A673 (cell line): ENCODE results near the gene C15orf61. TPM values are rescaled to one million over a fixed set of nuclear protein-coding genes. Genes with fewer than 3 reads are reported as not detected.

Source experiments
- Bru-seq: library from RNA; stranded (reverse); fragments of 400-500 nt; gene quantifications from one replicate; lab custom pipeline; 2021; lab: Mats Ljungman, UMichigan
- BruChase-seq, 2 experiments: library from RNA; stranded (reverse); fragments of 400-500 nt; gene quantifications; one replicate each; lab custom pipeline; 2021; lab: Mats Ljungman, UMichigan
- BruUV-seq: library from RNA; stranded (reverse); fragments of 400-500 nt; replicated peaks from 2 replicates; lab custom pipeline; 2021; lab: Mats Ljungman, UMichigan
- CTCF ChIA-PET: fragments of 300-600 bp; sonication (Branson Sonifier 250); formaldehyde crosslinking; loops from one replicate; lab custom pipeline; 2022; ENCODE audit warnings: antibody characterized with exemption; lab: Charles Lee
- POLR2A ChIA-PET: fragments of 300-600 bp; sonication (Branson Sonifier 250); formaldehyde crosslinking; loops from one replicate; lab custom pipeline; 2022; ENCODE audit warnings: antibody characterized with exemption; ENCODE audit not compliant: low non-redundant PET; lab: Charles Lee
- DNase-seq: peaks from one replicate; pipeline ENCODE4 v3.0.0-alpha.2; 2015; ENCODE audit warnings: low spot score
- H3K27ac ChIP-seq: fragments of 200-600 bp; sonication (generic); 2 replicates; pipeline ENCODE4 v1.5.1; 2016; ENCODE audit warnings: mixed run types, low read depth, mild to moderate bottlenecking, mixed read lengths, antibody characterized with exemption, low read length; ENCODE audit not compliant: poor library complexity, severe bottlenecking
- H3K27me3 ChIP-seq: fragments of 200-600 bp; sonication (generic); replicated peaks from 2 replicates; pipeline ENCODE4 v1.6.1; 2017; ENCODE audit warnings: mixed run types, low read depth, mild to moderate bottlenecking, mixed read lengths, antibody characterized with exemption, low read length; ENCODE audit not compliant: insufficient read depth, poor library complexity
- H3K36me3 ChIP-seq: fragments of 200-600 bp; sonication (generic); 2 replicates; pipeline ENCODE4 v1.6.1; 2016; ENCODE audit warnings: mixed run types, mild to moderate bottlenecking, mixed read lengths, antibody characterized with exemption, low read length; ENCODE audit not compliant: insufficient read depth, poor library complexity, severe bottlenecking
- H3K4me1 ChIP-seq: fragments of 200-600 bp; sonication (generic); 2 replicates; pipeline ENCODE4 v1.6.1; 2017; ENCODE audit warnings: mixed run types, mild to moderate bottlenecking, mixed read lengths, antibody characterized with exemption, low read length; ENCODE audit not compliant: insufficient read depth, poor library complexity, severe bottlenecking
- H3K4me3 ChIP-seq: fragments of 200-600 bp; sonication (generic); 2 replicates; pipeline ENCODE4 v1.5.1; 2016; ENCODE audit warnings: low read depth, mixed run types, mild to moderate bottlenecking, mixed read lengths, low read length; ENCODE audit not compliant: poor library complexity, severe bottlenecking
- H3K9me3 ChIP-seq: fragments of 200-600 bp; sonication (generic); 2 replicates; pipeline ENCODE4 v1.6.1; 2016; ENCODE audit warnings: mixed run types, low read depth, mild to moderate bottlenecking, mixed read lengths, antibody characterized with exemption, low read length; ENCODE audit not compliant: poor library complexity, severe bottlenecking
- CTCF ChIP-seq: fragments of 300-800, 200-600 bp; sonication (generic); conservative IDR thresholded peaks from 2 replicates; pipeline ENCODE4 v1.5.1; 2017; ENCODE audit warnings: low read depth, mild to moderate bottlenecking, antibody characterized with exemption, low read length, moderate library complexity, mixed read lengths
- EZH2 ChIP-seq: fragments of 200-600 bp; sonication (generic); IDR thresholded peaks from 2 replicates; pipeline ENCODE4 v1.6.1; 2017; ENCODE audit warnings: borderline replicate concordance, low read depth, mild to moderate bottlenecking, mixed read lengths, antibody characterized with exemption, low read length; ENCODE audit not compliant: poor library complexity, severe bottlenecking
- intact Hi-C: fragments of 100-400 bp; cut with micrococcal nuclease; formaldehyde crosslinking; loops from one replicate; pipeline ENCODE4 v1.10.0; 2022; ENCODE audit not compliant: unreplicated experiment
- long read RNA-seq: library from polyadenylated mRNA; stranded (forward); transcript quantifications from one replicate; pipeline ENCODE4 v2.0.0, GENCODE V29; 2022
- total RNA-seq: library from RNA; stranded (reverse); gene quantifications from 2 replicates; pipeline ENCODE4 v1.2.3, GENCODE V29; 2021

The C15orf61 gene
- 6.0 and 6.3 TPM in 2 replicates for total RNA-seq
- Bru-seq, nascent RNA: percentile 79 among the genes with signal in this experiment
- BruChase-seq, experiment 1, labeled RNA remaining after a 2-hour chase: percentile 47 among the genes with signal in this experiment
- BruChase-seq, experiment 2, labeled RNA remaining after a 6-hour chase: percentile 42 among the genes with signal in this experiment
- long read RNA-seq, full-length matches to known transcripts: 29 of 35 reads
- long read RNA-seq, partial matches to known transcripts: 0 of 35 reads
- long read RNA-seq, other reads (novel, unspliced or antisense): 6 of 35 reads

- intact Hi-C loops: no loop called here
- no peaks in the 10 kb centered on the region for H3K36me3 ChIP-seq
- peak; percentile 90 for DNase-seq
- no peaks in the 10 kb centered on the region for H3K27me3 ChIP-seq
- H3K27ac ChIP-seq: peak within 1 kb of the TSS; percentile 88
- CTCF ChIA-PET: no interaction called here
- no peaks in the 10 kb centered on the region for H3K9me3 ChIP-seq
- no peak for TF ChIP-seq CTCF
- TF ChIP-seq EZH2: no peak
- BruUV-seq: no TSS peak
- POLR2A ChIA-PET: no interaction called here
- peaks cover 21% of the 10 kb centered on the region for H3K4me1 ChIP-seq
- peak within 1 kb of the TSS; percentile 58 for H3K4me3 ChIP-seq
Measured at GRCh38 chr15:67521029-67521782, at the start of gene C15orf61. Gene C15orf61 (plus strand): TSS chr15:67521131. CDS start chr15:67521249, 118 bp downstream.

- DNase-seq: no peak
- Histone ChIP-seq H3K27me3 (no peaks in the 10 kb centered on the region), H3K4me1 (no peaks in the 10 kb centered on the region), H3K27ac (no peak overlapping the region), H3K4me3 (no peak overlapping the region), H3K36me3 (no peaks in the 10 kb centered on the region), H3K9me3 (no peaks in the 10 kb centered on the region)
- intact Hi-C loops: no loop called here
- no TSS peak for BruUV-seq
- CTCF ChIA-PET: no interaction called here
- TF ChIP-seq CTCF: no peak
- TF ChIP-seq EZH2: no peak
- POLR2A ChIA-PET: no interaction called here
Measured at GRCh38 chr15:67472957-67473356, 48.0 kb upstream of the C15orf61 start.

DNA sequence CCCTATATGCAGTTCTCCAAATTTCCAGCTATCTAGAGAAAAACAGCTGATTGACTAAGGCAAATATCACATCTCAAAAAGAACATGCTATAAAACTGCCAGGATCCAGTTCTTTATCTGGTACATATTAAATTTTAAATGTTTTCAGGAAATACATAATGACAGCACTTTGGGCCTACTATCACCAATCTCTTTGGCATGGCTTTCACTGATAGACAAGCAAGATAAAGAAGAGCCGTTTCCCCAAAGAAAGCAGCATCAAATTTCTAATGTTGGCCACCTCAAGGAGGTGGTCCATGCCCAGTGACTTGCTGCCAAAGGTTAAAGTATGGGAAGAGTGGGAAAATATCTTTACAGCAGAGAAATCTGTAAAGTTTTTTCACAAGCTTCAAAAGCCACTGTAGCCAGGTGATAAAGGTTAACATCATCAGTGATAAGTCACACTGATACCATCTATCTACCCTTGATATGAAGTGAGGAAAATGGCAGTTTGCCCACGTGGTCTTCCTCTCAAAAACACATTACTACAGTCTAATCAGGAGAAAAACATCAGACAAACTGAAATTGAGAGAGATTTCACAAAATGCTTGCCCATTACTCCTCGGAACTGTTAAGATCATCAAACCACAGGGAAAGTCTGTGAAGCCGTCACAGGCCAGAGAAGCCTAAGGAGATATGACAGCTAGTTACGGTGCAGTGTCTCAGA, 46.4 kb upstream of the C15orf61 start:
- BruUV-seq: no TSS peak
- intact Hi-C loops: no loop called here
- DNase-seq: no peak
- H3K27me3 ChIP-seq: no peaks in the 10 kb centered on the region
- H3K9me3 ChIP-seq: no peaks in the 10 kb centered on the region
- H3K4me1 ChIP-seq: peaks cover 8% of the 10 kb centered on the region
- TF ChIP-seq CTCF: no peak
- no peak for TF ChIP-seq EZH2
- ChIA-PET CTCF (no interaction called here), POLR2A (no interaction called here)
- no peak overlapping the region for H3K4me3 ChIP-seq
- H3K36me3 ChIP-seq: no peaks in the 10 kb centered on the region
- H3K27ac ChIP-seq: no peak overlapping the region
